ENCODE data around the gene MVB12B.

DNA sequence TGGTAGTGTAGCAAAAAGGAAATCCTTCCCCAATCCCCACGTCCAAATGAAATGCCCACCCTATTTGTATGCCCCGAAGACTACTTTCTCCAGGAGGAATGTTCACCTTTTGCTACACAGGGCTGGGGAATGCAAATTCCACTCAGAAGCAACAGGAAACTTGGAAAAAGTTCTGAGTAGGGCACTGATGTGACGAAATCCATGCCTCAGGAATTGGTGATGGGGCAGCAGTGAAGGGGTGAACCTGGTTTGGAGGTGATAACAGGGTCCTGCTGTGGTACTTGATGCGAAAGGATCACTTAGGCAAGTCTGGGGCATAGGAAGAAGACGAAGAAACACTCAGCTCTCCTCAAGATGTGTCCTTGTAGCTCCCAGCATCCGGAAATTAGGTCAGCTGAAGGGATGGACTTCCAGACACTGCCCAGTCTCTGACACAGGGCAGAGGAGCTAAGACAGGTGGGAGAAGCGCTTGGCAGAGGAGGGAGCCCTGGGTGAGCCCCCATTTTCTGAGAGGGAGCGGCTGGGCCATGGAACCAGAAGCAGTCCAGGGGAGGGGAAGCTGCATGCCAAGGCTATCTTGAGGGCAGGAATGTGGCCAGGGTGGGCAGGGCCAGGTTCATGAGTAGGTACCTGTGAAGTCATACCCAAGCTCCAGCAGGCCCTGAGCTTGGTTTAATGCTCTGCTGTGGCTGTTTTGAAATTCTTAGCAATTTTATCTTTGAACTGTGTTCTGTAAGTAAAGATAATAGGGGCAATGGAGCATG, 22.2 kb upstream of the MVB12B start:
- no peak for TF ChIP-seq FOXP2 (optimal IDR thresholded peaks at IDR 0.05; ENCODE audit: control extremely low read depth, extremely low read length, insufficient read depth)
- no peak for TF ChIP-seq POLR2AphosphoS5 (IDR thresholded peaks at IDR 0.05; ENCODE audit: borderline replicate concordance, low read depth, low read length)
- no peak for TF ChIP-seq EZH2 (IDR thresholded peaks at IDR 0.05)
